CD4-positive, alpha-beta memory T cell (primary cell): ENCODE measurements around the gene ESPNL. TPM values are rescaled to one million over a fixed set of nuclear protein-coding genes. Genes with fewer than 3 reads are reported as not detected.

Experiments
- CTCF ChIA-PET: fragments of 350-600 bp; sonication (Branson Sonifier 250); formaldehyde crosslinking; loops from one replicate; lab custom pipeline; 2021; ENCODE audit warnings: inconsistent platforms; ENCODE audit not compliant: partially characterized antibody; lab: Charles Lee
- POLR2A ChIA-PET: fragments of 350-600 bp; sonication (Branson Sonifier 250); formaldehyde crosslinking; loops from one replicate; lab custom pipeline; 2021; ENCODE audit not compliant: partially characterized antibody; lab: Charles Lee
- DNase-seq, 5 donors: peaks; one replicate each; pipeline versions ENCODE4 v3.0.0 to v3.0.0-alpha.2; 2020 to 2022; ENCODE audit warnings: mixed read lengths in 1 of 5
- H3K27ac ChIP-seq: one replicate; pipeline ENCODE4 v1.7.0; 2013; ENCODE audit warnings: low read depth, low read length
- H3K27me3 ChIP-seq: 2 replicates; pipeline ENCODE4 v1.7.0; 2013; ENCODE audit warnings: mild to moderate bottlenecking, low read length, moderate library complexity; ENCODE audit not compliant: insufficient read depth
- H3K36me3 ChIP-seq: 2 replicates; pipeline ENCODE4 v1.7.0; 2013; ENCODE audit warnings: mild to moderate bottlenecking, low read length, moderate library complexity; ENCODE audit not compliant: insufficient read depth
- H3K4me1 ChIP-seq: 2 replicates; pipeline ENCODE4 v1.7.0; 2013; ENCODE audit warnings: mild to moderate bottlenecking, low read length, moderate library complexity; ENCODE audit not compliant: insufficient read depth
- H3K4me3 ChIP-seq, 2 donors: one replicate each; pipeline ENCODE4 v1.7.0; 2013; ENCODE audit warnings: low read length in 2 of 2, mild to moderate bottlenecking in 1 of 2
- H3K9me3 ChIP-seq, 2 donors: one replicate each; pipeline ENCODE4 v1.7.0; 2013; ENCODE audit warnings: low read length in 2 of 2, control low read depth in 1 of 2; ENCODE audit not compliant: control insufficient read depth in 1 of 2
- H3K27ac Mint-ChIP-seq, 7 donors: one replicate each; pipeline ENCODE4 v1.8.0; 2020 to 2021; ENCODE audit warnings: mixed read lengths in 7 of 7, mild to moderate bottlenecking in 6 of 7, inconsistent platforms in 3 of 7, moderate library complexity in 3 of 7
- H3K27me3 Mint-ChIP-seq, 2 donors: one replicate each; pipeline ENCODE4 v1.8.0; 2020 to 2021; ENCODE audit warnings: mixed read lengths in 2 of 2
- H3K36me3 Mint-ChIP-seq, 2 donors: one replicate each; pipeline ENCODE4 v1.8.0; 2020 to 2021; ENCODE audit warnings: mixed read lengths in 2 of 2, inconsistent platforms in 1 of 2, mild to moderate bottlenecking in 1 of 2
- H3K4me1 Mint-ChIP-seq, 4 donors: one replicate each; pipeline ENCODE4 v1.8.0; 2020 to 2021; ENCODE audit warnings: mixed read lengths in 4 of 4, mild to moderate bottlenecking in 1 of 4
- H3K4me3 Mint-ChIP-seq, 8 donors: one replicate each; pipeline ENCODE4 v1.8.0; 2020 to 2021; ENCODE audit warnings: mixed read lengths in 8 of 8, mild to moderate bottlenecking in 7 of 8, moderate library complexity in 6 of 8, inconsistent platforms in 3 of 8
- H3K9me3 Mint-ChIP-seq, 8 donors: one replicate each; pipeline ENCODE4 v1.8.0; 2020 to 2021; ENCODE audit warnings: mixed read lengths in 8 of 8, mild to moderate bottlenecking in 5 of 8, inconsistent platforms in 3 of 8, moderate library complexity in 1 of 8
- intact Hi-C: fragments of 100-400 bp; cut with micrococcal nuclease; formaldehyde crosslinking; loops from one replicate; pipeline ENCODE4 v1.15.1; 2023
- polyA plus RNA-seq, 2 donors: library from polyadenylated mRNA; unstranded; fragments of 300-500 nt; fragmentation: Illumina TruSeq; gene quantifications; one replicate each; pipeline ENCODE4 v1.2.3, GENCODE V29; 2021
- total RNA-seq, 2 experiments: library from RNA; stranded (reverse); gene quantifications; one replicate each; pipeline ENCODE4 v1.2.3, GENCODE V29; 2021

The ESPNL gene
- total and polyA plus RNA-seq, 4 experiments from 2014 or later, result 0.28 to 0.41 TPM; not detected in 2

GRCh38 chr2:238145046-238145445, 44.9 kb downstream of the ESPNL start:
- no peak overlapping the region for H3K4me3 ChIP-seq
- no peaks in the 10 kb centered on the region for H3K27me3 ChIP-seq
- Mint-ChIP-seq H3K27ac (no peak overlapping the region), H3K27me3 (no peaks in the 10 kb centered on the region), H3K4me3 (no peak overlapping the region), H3K4me1 (peaks cover 4 to 11% (median 7%) of the 10 kb centered on the region in 4 donors), H3K36me3 (no peaks in the 10 kb centered on the region), H3K9me3 (peaks cover 0 to 4% (median 0%) of the 10 kb centered on the region in 8 donors)
- no peaks in the 10 kb centered on the region for H3K9me3 ChIP-seq
- ChIA-PET CTCF (no interaction called here), POLR2A (no interaction called here)
- no peaks in the 10 kb centered on the region for H3K36me3 ChIP-seq
- intact Hi-C loops, result loop anchor here (5.0 kb wide), 1 partner anchor 568 kb away; no protein-coding TSS in a partner anchor
- no peaks in the 10 kb centered on the region for H3K4me1 ChIP-seq
- DNase-seq, result no peak
- H3K27ac ChIP-seq, result no peak overlapping the region

DNA sequence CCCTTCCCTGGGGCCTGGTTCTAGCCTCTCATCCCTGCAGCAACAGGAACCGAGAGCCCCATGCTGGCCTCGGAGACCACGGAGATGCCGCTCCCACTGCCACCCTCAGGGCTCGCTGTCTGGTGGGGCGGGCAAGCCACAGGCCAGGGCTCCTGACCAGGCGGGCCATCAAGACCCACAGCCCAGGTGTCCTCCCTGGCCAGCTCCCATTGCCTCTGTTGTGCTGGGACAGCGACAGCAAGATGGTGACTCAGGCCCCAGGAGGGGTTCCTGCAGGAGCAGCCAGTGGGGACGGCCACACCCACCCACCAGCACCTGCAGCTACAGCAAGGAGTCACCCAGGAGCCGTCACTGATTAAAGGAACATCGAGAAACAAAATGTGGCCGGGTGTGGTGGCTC, 45.7 kb downstream of the ESPNL start:
- Mint-ChIP-seq H3K4me1 (peaks cover 4 to 11% (median 7%) of the 10 kb centered on the region in 4 donors), H3K36me3 (no peaks in the 10 kb centered on the region), H3K4me3 (no peak overlapping the region), H3K27me3 (no peaks in the 10 kb centered on the region), H3K27ac (no peak overlapping the region), H3K9me3 (peaks cover 0 to 4% (median 0%) of the 10 kb centered on the region in 8 donors)
- Histone ChIP-seq H3K4me1 (no peaks in the 10 kb centered on the region), H3K27me3 (no peaks in the 10 kb centered on the region), H3K4me3 (no peak overlapping the region), H3K27ac (no peak overlapping the region), H3K9me3 (no peaks in the 10 kb centered on the region), H3K36me3 (no peaks in the 10 kb centered on the region)
- DNase-seq, result no peak
- ChIA-PET CTCF (no interaction called here), POLR2A (no interaction called here)
- intact Hi-C loops, result loop anchor here (5.0 kb wide), 1 partner anchor 569 kb away; no protein-coding TSS in a partner anchor

- no peak overlapping the region for H3K27ac Mint-ChIP-seq
- no peaks in the 10 kb centered on the region for H3K9me3 ChIP-seq
- H3K4me1 ChIP-seq, result no peaks in the 10 kb centered on the region
- H3K36me3 ChIP-seq, result no peaks in the 10 kb centered on the region
- H3K9me3 Mint-ChIP-seq, result peaks cover 0 to 2% (median 0%) of the 10 kb centered on the region in 8 donors
- CTCF ChIA-PET, result interaction anchor here (1.0 kb wide), 1 partner anchor 117 kb away, joined by 3 read pairs; no protein-coding TSS in a partner anchor
- H3K27me3 Mint-ChIP-seq, result no peaks in the 10 kb centered on the region
- POLR2A ChIA-PET, result no interaction called here
- peaks cover 0 to 4% (median under 1%) of the 10 kb centered on the region in 4 donors for H3K4me1 Mint-ChIP-seq
- intact Hi-C loops, result loop anchor here (5.0 kb wide), 1 partner anchor 570 kb away; no protein-coding TSS in a partner anchor
- no peaks in the 10 kb centered on the region for H3K36me3 Mint-ChIP-seq
- no peak overlapping the region for H3K4me3 Mint-ChIP-seq
- no peak for DNase-seq
- H3K27me3 ChIP-seq, result no peaks in the 10 kb centered on the region
- H3K27ac ChIP-seq, result no peak overlapping the region
- H3K4me3 ChIP-seq, result no peak overlapping the region
These were observed 46.9 kb downstream of the ESPNL start for GRCh38 chr2:238146884-238147544.

DNA sequence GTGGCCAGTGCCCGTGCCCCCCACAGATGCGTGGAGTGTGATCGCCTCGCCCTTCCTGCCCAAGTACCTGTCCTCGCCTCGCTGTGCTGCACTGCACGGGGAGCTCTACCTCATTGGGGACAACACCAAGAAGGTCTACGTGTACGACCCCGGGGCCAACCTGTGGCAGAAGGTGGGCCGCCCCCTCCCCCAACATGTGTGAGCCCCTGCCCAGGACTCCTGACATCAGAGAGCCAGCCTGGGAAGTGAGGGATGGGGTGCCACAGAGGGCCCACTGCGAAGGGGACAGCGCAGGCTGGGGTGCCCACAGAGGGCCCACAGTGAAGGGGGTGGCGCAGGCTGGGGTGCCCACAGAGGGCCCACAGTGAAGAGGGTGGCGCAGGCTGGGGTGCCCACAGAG, 48.8 kb downstream of the ESPNL start:
- Mint-ChIP-seq H3K36me3 (no peaks in the 10 kb centered on the region), H3K27ac (no peak overlapping the region), H3K4me3 (no peak overlapping the region), H3K27me3 (no peaks in the 10 kb centered on the region), H3K9me3 (peaks cover 0 to 3% (median 0%) of the 10 kb centered on the region in 8 donors), H3K4me1 (peaks cover 0 to 3% (median 0%) of the 10 kb centered on the region in 4 donors)
- POLR2A ChIA-PET, result no interaction called here
- H3K4me3 ChIP-seq, result no peak overlapping the region
- DNase-seq, result no peak
- no peak overlapping the region for H3K27ac ChIP-seq
- H3K36me3 ChIP-seq, result no peaks in the 10 kb centered on the region
- H3K27me3 ChIP-seq, result no peaks in the 10 kb centered on the region
- H3K4me1 ChIP-seq, result no peaks in the 10 kb centered on the region
- H3K9me3 ChIP-seq, result no peaks in the 10 kb centered on the region
- intact Hi-C loops, result loop anchor here (5.0 kb wide), 1 partner anchor 572 kb away; no protein-coding TSS in a partner anchor
- CTCF ChIA-PET, result no interaction called here

DNA sequence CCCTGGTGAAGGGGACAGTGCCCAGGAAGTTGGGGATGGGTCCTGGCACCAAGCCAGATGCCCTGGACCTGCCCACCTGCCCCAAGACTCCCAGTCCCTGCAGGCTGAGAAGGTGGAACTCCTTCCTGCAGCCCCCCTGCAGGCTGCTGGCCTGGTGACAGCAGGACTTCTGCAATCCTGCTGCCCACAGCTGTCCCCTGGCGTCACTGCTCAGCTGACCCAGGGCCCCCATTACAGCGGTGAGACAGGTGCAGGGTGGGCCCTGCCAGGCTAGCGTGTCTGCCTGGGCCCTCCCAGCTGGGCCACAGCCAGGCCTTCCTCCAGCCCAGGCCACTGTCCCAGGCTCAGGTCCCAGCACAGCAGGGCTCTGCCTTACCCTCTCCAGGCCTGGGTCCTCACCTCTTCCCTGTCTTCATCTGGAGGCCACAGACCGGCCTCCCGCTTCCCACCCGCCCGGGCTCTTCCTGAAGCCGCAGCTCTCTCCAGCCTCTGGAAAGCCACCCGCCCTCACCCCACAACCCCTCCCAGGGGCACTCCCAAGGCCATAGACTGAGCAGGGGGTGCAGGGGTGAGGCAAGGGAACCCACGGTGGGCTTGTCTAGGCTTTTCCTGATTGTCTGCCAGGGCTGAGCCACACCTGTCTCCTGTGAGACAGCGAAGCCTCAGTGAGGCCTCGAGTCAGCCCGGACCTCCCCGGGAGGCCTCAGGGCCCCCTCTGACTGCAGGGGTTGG, 49.9 kb downstream of the ESPNL start:
- ChIA-PET CTCF (no interaction called here), POLR2A (no interaction called here)
- H3K27me3 Mint-ChIP-seq, result no peaks in the 10 kb centered on the region
- no peak overlapping the region for H3K4me3 Mint-ChIP-seq
- no peak overlapping the region for H3K27ac Mint-ChIP-seq
- Histone ChIP-seq H3K36me3 (no peaks in the 10 kb centered on the region), H3K4me1 (no peaks in the 10 kb centered on the region), H3K4me3 (no peak overlapping the region), H3K27ac (no peak overlapping the region), H3K27me3 (no peaks in the 10 kb centered on the region), H3K9me3 (no peaks in the 10 kb centered on the region)
- H3K9me3 Mint-ChIP-seq, result peaks cover 0 to 2% (median 0%) of the 10 kb centered on the region in 8 donors
- no peak for DNase-seq
- H3K4me1 Mint-ChIP-seq, result no peaks in the 10 kb centered on the region
- intact Hi-C loops, result loop anchor here (5.0 kb wide), 1 partner anchor 573 kb away; no protein-coding TSS in a partner anchor
- no peaks in the 10 kb centered on the region for H3K36me3 Mint-ChIP-seq

DNA sequence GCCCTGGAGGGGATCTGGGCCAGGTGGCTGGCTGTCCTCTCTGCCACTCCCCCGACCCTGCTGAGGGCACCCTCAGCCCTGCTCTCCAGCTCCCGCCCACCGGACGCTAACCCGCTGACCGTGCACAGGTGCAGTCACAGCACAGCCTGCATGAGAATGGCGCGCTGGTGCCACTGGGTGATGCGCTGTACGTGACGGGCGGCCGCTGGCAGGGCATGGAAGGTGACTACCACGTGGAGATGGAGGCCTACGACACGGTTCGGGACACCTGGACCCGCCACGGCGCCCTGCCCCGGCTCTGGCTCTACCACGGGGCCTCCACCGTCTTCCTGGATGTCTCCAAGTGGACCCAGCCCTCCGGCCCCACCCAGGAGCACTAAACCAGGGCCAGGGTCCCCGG, 50.5 kb downstream of the ESPNL start:
- no peaks in the 10 kb centered on the region for H3K4me1 ChIP-seq
- H3K27ac ChIP-seq, result no peak overlapping the region
- no peaks in the 10 kb centered on the region for H3K27me3 ChIP-seq
- Mint-ChIP-seq H3K36me3 (no peaks in the 10 kb centered on the region), H3K4me3 (no peak overlapping the region), H3K4me1 (no peaks in the 10 kb centered on the region), H3K27ac (no peak overlapping the region), H3K27me3 (no peaks in the 10 kb centered on the region), H3K9me3 (peaks cover 0 to 2% (median 0%) of the 10 kb centered on the region in 8 donors)
- intact Hi-C loops, result no loop called here
- H3K4me3 ChIP-seq, result no peak overlapping the region
- POLR2A ChIA-PET, result no interaction called here
- DNase-seq, result no peak
- CTCF ChIA-PET, result no interaction called here
- no peaks in the 10 kb centered on the region for H3K36me3 ChIP-seq
- no peaks in the 10 kb centered on the region for H3K9me3 ChIP-seq

GRCh38 chr2:238151205-238151604, 51.1 kb downstream of the ESPNL start:
- Histone ChIP-seq H3K27me3 (no peaks in the 10 kb centered on the region), H3K36me3 (no peaks in the 10 kb centered on the region), H3K27ac (no peak overlapping the region), H3K4me3 (no peak overlapping the region), H3K9me3 (no peaks in the 10 kb centered on the region), H3K4me1 (no peaks in the 10 kb centered on the region)
- H3K4me1 Mint-ChIP-seq, result no peaks in the 10 kb centered on the region
- ChIA-PET POLR2A (no interaction called here), CTCF (no interaction called here)
- DNase-seq, result no peak
- peaks cover 0 to 2% (median 0%) of the 10 kb centered on the region in 8 donors for H3K9me3 Mint-ChIP-seq
- H3K36me3 Mint-ChIP-seq, result no peaks in the 10 kb centered on the region
- intact Hi-C loops, result no loop called here
- no peak overlapping the region for H3K27ac Mint-ChIP-seq
- no peak overlapping the region for H3K4me3 Mint-ChIP-seq
- H3K27me3 Mint-ChIP-seq, result no peaks in the 10 kb centered on the region
